HL-60 (cell line): ENCODE measurements around the gene DNMT3A.

Source experiments
- DNase-seq, 2 experiments: peaks; one replicate each; pipeline ENCODE4 v3.0.0-alpha.2; 2010 to 2020; ENCODE audit warnings: low read depth in 1 of 2, low spot score in 1 of 2
- H3K27ac ChIP-seq: fragments of 250-450 bp; sonication (Bioruptor Pico); replicated peaks from 2 replicates; pipeline ENCODE4 v1.5.1; 2020; ENCODE audit warnings: mild to moderate bottlenecking, moderate library complexity
- H3K27me3 ChIP-seq: fragments of 250-450 bp; sonication (Bioruptor Pico); 2 replicates; pipeline ENCODE4 v1.5.1; 2021; ENCODE audit warnings: mild to moderate bottlenecking, moderate library complexity; ENCODE audit not compliant: insufficient read depth, poor library complexity, severe bottlenecking
- H3K4me3 ChIP-seq: replicated peaks from 2 replicates; pipeline ENCODE4 v1.5.1; 2011; ENCODE audit warnings: mild to moderate bottlenecking, control low read depth, low read length; ENCODE audit not compliant: insufficient read depth
- GABPA ChIP-seq: IDR thresholded peaks from 2 replicates; pipeline ENCODE4 v1.6.1; 2012; ENCODE audit warnings: low read depth
- POLR2AphosphoS5 ChIP-seq: IDR thresholded peaks from 2 replicates; pipeline ENCODE4 v1.6.1; 2012; ENCODE audit warnings: low read depth
- SPI1 ChIP-seq: IDR thresholded peaks from 2 replicates; pipeline ENCODE4 v1.6.1; 2012; ENCODE audit warnings: low read depth, mild to moderate bottlenecking, borderline replicate concordance
- TF ChIP-seq, protein P1 (sequence below): IDR thresholded peaks from 2 replicates; pipeline ENCODE4 v1.6.1; 2012; ENCODE audit warnings: low read depth; ENCODE audit not compliant: insufficient replicate concordance
- TF ChIP-seq, protein P2 (sequence below): IDR thresholded peaks from one replicate; pipeline ENCODE4 v1.5.1; 2011; ENCODE audit warnings: low read length, control low read depth, inconsistent platforms; ENCODE audit not compliant: insufficient read depth

The DNMT3A gene

DNA sequence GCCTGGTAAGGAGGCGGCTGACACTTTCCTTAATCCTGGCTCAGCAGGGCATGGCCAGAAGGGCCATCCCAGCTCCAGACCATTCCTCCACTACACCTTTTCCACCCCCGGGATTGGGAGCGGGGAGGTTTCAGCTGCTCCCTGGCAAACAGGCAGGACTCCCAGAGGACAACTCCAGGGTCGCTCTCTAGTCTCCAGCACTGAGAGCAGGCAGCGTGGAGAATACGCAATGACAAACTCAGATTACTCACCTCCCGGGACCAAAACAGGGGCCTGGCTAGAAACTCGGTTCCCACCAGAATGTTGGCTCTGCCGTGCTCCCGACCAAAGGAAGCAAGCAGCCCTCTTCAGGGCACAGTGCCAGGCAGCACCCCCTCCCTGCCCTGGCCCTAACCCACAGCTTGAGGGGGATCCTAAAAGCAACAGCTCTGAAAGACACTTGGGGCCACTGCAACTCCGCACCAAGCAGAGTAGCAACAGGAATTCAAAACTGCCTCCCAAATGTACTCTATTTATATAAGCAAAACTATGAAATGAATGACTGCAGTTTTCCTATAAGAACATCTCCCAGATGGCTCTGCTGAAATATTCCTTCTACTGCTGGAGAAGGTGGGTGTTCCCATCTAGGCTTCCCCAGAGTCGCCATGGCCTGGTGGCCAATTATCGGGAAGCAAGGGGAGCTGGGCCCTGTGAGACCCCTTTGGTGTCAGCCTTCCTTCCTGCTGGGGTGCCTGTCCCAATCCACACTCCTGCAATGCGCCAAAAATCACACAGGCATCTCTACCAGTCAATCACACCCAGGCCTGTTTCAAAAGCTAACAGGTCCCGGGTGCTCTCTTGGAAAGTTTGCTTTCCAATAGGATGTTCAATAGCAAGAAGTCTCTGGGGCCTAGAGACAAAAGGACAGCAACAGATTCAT is 112.2 kb downstream of the DNMT3A start:
- TF ChIP-seq POLR2AphosphoS5 (no peak), SPI1 (no peak), GABPA (no peak)
- TF ChIP-seq, protein P1, sequence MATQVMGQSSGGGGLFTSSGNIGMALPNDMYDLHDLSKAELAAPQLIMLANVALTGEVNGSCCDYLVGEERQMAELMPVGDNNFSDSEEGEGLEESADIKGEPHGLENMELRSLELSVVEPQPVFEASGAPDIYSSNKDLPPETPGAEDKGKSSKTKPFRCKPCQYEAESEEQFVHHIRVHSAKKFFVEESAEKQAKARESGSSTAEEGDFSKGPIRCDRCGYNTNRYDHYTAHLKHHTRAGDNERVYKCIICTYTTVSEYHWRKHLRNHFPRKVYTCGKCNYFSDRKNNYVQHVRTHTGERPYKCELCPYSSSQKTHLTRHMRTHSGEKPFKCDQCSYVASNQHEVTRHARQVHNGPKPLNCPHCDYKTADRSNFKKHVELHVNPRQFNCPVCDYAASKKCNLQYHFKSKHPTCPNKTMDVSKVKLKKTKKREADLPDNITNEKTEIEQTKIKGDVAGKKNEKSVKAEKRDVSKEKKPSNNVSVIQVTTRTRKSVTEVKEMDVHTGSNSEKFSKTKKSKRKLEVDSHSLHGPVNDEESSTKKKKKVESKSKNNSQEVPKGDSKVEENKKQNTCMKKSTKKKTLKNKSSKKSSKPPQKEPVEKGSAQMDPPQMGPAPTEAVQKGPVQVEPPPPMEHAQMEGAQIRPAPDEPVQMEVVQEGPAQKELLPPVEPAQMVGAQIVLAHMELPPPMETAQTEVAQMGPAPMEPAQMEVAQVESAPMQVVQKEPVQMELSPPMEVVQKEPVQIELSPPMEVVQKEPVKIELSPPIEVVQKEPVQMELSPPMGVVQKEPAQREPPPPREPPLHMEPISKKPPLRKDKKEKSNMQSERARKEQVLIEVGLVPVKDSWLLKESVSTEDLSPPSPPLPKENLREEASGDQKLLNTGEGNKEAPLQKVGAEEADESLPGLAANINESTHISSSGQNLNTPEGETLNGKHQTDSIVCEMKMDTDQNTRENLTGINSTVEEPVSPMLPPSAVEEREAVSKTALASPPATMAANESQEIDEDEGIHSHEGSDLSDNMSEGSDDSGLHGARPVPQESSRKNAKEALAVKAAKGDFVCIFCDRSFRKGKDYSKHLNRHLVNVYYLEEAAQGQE = no peak
- TF ChIP-seq, protein P2, sequence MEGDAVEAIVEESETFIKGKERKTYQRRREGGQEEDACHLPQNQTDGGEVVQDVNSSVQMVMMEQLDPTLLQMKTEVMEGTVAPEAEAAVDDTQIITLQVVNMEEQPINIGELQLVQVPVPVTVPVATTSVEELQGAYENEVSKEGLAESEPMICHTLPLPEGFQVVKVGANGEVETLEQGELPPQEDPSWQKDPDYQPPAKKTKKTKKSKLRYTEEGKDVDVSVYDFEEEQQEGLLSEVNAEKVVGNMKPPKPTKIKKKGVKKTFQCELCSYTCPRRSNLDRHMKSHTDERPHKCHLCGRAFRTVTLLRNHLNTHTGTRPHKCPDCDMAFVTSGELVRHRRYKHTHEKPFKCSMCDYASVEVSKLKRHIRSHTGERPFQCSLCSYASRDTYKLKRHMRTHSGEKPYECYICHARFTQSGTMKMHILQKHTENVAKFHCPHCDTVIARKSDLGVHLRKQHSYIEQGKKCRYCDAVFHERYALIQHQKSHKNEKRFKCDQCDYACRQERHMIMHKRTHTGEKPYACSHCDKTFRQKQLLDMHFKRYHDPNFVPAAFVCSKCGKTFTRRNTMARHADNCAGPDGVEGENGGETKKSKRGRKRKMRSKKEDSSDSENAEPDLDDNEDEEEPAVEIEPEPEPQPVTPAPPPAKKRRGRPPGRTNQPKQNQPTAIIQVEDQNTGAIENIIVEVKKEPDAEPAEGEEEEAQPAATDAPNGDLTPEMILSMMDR = no peak
- DNase-seq = no peak
- no peak overlapping the region for H3K4me3 ChIP-seq
- H3K27ac ChIP-seq = no peak overlapping the region
- no peaks in the 10 kb centered on the region for H3K27me3 ChIP-seq

- TF ChIP-seq, protein P1 = no peak
- TF ChIP-seq, protein P2 = peak; percentile 69
- TF ChIP-seq POLR2AphosphoS5 = no peak
- no peak for TF ChIP-seq GABPA
- peak; percentile 12; the same call in 1 of the 2 replicates for TF ChIP-seq SPI1
- Histone ChIP-seq H3K4me3 (no peak overlapping the region), H3K27ac (no peak overlapping the region), H3K27me3 (no peaks in the 10 kb centered on the region)
- DNase-seq = peak; percentile 49 to 70
Observed at GRCh38 chr2:25228848-25229278, 112.9 kb downstream of the DNMT3A start.

DNA sequence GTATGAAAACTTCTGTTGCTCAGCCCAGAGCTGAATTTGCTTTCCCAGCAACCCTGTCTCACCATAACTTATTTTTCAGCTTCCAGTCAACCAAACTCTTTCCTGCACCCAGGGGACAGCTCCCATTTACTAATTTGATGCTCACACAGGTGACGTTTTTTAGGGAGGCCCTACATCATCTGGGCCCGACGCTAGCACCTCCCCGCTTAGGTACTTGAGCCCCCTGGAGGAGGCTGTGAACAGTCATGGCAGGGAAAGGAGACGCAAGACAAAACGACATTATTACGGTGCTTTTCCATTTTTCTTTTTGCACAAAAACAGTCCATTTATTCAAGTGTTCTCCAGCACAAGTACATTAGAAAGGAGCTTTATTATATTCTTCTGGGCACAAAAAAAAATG is 114.1 kb downstream of the DNMT3A start:
- no peak for TF ChIP-seq GABPA
- no peak for TF ChIP-seq POLR2AphosphoS5
- TF ChIP-seq, protein P1 = no peak
- no peak for TF ChIP-seq SPI1
- TF ChIP-seq, protein P2 = no peak
- H3K4me3 ChIP-seq = no peak overlapping the region
- no peak for DNase-seq
- H3K27me3 ChIP-seq = no peaks in the 10 kb centered on the region
- H3K27ac ChIP-seq = no peak overlapping the region
